Kidney capillary endothelial cell (primary cell): ENCODE results near the gene LY6G6D.

Experiments
- DNase-seq: peaks from one replicate; pipeline ENCODE4 v3.0.0-alpha.2; 2018; ENCODE audit warnings: low spot score

LY6G6D gene, protein sequence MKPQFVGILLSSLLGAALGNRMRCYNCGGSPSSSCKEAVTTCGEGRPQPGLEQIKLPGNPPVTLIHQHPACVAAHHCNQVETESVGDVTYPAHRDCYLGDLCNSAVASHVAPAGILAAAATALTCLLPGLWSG

DNA sequence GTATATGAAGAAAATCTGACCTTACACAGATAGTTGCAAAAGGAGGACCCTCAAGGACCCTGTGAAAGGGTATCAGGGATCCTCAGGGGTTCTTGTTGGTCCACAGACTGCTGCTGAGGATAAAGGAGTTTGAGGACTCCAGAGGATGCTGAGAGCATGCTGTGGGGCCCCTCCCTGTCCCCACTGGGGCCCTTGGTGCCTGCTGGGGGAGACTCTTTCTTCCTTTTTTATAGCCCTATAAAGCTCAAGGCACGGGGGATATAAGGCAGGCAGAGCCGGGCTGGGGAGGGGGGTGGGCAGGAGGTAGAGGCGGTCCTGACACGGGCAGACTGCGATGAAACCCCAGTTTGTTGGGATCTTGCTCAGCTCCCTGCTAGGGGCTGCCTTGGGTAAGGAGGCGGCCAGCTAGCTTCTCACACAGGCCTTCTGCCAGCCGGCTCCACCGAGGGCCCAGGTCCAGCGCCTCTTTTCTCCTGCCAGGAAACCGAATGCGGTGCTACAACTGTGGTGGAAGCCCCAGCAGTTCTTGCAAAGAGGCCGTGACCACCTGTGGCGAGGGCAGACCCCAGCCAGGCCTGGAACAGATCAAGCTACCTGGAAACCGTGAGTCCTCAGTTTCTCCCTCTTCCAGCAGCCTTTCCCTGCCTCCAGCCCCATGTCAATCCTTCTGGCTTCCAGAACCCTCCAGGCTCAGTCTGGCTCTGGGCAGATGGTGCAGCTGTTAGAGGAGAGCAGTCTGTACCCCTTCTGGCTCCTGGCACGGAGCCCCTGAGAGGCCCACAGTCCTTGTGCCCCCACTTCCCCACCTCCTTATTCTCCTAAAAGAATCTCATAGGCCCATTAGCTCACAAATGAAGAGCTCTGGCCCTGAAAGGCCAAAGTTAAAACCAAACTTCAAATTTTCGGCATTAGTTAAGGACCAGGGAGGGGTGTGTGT lies at the start of gene LY6G6D:
Gene LY6G6D, plus strand, starts transcription at position 327 of the 937 bp plus-strand sequence. Its CDS starts 8 bp downstream, at position 335.
- no peak for DNase-seq

DNA sequence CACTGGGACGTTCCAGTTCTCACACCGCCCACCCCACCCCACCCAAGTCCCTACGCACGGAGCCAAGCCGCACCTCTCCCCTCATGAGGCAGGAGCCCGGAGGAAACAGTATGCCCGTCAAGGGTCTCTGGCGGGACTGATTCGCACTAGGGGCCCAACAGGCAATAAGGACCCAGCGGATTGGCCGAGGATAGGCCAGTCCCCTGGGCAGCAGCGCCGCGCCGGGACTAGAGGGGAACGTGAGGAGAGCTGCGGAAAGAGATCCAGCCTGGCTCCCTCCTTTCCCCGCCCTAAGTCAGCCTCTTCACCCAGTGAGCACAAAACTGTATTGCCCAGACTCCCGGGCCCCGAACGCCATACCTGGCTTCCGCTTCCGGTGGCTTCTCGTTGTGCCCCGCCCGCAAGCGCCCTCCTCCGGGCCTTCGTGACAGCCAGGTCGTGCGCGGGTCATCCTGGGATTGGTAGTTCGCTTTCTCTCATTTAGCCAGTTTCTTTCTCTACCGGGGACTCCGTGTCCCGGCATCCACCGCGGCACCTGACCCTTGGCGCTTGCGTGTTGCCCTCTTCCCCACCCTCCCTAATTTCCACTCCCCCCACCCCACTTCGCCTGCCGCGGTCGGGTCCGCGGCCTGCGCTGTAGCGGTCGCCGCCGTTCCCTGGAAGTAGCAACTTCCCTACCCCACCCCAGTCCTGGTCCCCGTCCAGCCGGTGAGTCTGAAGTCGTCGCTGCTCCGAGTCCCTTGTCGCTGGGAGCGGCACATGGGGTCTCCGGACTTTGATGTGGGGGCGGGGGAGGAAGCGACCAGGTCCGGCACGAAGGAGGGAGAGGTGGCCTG lies 49.4 kb upstream of the LY6G6D start, which contains the start of gene CSNK2B:
Gene CSNK2B, plus strand, starts transcription at position 580 of the 836 bp plus-strand sequence. CDS start 752 bp downstream, outside the sequence.
- DNase-seq, result peak; percentile 95

DNA sequence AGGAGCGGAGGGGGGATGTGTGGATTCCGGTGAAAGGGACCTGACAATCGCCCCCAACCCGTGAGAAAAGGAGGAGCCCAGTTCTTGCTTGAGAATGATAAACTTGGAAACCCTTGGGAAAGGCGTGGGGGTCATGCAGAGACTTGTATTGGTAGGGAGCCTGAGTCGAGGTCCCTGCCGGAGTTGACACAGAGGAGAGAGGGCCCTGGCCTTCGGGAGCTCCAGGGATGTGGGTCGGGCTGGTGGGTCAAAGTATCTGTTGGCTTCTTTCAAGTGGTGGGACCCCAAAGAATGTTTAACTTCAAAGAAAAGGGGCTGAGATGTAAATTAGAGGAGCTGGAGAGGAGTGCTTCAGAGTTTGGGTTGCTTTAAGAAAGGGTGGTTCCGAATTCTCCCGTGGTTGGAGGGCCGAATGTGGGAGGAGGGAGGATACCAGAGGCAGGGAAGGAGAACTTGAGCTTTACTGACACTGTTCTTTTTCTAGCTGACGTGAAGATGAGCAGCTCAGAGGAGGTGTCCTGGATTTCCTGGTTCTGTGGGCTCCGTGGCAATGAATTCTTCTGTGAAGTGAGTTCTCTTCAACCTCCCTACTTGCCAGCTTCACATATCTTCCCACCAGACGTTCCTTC lies 48.7 kb upstream of the LY6G6D start:
- no peak for DNase-seq

DNA sequence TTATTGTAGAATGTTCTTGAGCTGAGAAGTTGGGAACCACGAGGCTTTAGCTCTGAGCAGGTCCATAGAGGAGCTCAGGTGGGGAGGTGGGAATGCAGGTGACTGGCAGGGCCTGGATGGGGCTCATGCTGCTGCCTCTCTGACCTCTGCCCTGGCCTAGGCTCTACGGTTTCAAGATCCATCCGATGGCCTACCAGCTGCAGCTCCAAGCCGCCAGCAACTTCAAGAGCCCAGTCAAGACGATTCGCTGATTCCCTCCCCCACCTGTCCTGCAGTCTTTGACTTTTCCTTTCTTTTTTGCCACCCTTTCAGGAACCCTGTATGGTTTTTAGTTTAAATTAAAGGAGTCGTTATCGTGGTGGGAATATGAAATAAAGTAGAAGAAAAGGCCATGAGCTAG lies 45.5 kb upstream of the LY6G6D start, which contains the start of gene LY6G5B:
Gene LY6G5B, plus strand, starts transcription at position 301 of the 400 bp plus-strand sequence. CDS start 975 bp downstream, outside the sequence.
- DNase-seq, result no peak

DNA sequence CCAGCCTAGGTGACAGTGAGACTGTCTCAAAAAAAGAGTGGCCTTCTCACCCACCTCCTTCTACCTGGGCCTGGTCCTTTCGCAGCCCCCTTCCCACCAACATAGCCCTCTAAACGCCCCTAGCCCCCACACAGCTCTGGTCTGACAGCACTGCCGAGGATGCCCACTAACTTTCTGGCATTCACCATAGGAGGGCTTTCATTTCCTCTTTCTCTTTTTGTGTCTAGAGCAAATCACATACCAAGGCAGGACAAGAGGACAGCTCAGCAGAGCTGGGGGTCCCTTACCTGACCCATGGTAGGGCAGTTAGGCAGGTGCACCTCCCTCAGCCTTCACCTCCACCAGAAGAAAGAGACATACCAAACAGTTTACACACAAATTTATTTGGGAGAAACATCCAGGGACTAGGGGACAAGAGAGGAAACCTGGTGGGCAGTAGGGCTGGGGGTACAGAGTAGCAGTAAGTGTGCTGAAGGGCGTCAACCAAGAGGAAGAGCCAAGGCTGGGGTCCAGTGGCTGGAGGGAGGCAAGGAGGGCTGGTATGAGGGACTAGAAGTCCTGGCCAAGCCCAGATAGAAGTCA lies 38.7 kb upstream of the LY6G6D start:
- no peak for DNase-seq

DNA sequence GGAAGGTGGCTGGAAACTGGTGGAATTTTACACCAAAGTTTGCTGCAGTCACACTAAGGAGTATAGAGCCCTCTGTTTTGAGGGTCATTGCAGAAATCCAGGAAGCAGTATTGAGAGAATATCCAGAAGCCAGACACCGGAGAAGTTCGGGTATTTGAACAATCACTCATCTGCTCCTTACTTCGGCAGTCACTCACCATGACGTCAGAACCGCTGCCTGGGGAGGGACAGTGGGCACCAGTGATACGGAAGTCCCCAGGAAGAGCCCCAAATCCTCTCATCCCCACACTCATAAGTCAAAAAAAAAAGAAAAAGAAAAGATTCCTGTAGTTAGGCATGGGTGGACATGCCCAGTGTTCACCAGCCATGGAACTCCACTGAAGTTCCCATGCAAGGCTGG lies 38.2 kb upstream of the LY6G6D start:
- no peak for DNase-seq

DNA sequence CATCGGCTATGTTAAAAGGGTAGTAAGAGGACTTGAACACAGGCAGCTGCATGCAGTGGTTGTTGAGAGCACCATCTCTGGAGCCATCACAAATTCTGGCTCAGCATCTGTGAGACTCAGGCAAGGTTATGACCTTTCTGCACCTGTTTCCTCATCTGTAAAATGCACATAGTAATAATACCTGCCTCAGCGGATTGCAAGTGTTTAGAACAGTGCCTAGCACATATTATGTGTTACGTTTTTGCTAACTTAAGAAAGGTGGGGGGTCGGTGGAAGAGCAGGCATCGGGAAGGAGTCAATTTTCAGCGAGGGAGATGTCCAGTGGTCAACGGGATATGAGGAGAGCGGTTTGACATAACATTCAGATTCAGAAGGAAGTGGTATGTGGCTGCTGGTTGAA lies 37.2 kb upstream of the LY6G6D start:
- DNase-seq, result no peak

DNA sequence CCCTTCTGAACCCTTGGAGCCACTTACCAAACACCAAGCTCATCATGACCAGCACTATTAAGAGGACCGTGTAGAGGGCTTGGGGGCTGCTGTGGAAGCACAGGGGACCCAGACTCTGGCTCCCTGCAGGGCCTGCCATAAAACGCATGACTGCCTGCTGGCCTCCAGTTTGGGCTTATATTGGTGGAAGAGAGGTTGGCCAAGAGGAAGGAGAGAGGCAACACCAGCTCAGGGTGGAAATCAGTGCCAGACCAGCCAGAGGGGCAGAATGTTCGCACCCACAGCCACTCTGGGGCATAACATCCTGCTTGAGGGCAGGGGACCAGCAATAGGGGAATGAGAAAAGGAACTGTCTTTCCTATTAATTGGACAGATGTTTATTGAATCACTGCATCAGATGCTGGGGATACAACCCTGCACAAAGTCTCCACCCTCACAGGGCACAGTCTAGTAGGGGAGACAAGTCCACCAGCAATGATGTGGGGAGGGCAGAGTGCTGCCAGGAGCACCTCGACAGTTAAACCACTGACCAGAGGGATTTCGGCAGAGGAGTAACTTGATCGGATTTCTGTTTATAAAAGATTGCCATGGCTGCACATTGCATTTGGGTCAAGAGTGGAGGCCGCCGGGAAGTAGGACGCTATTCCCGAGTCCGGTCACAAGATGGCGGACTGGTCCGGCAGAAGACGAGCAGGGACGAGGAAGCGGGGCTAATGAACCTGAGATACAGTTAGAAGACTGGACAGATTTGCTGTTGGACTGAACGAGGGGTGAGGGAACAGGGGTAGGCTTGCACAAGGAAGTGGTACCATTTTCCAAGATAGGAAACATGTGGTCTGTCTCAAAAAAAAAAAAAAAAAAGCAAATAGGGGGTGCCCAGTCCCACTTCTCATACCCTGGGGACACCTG lies 34.7 kb upstream of the LY6G6D start, which contains the start of gene LY6G5C:
Gene LY6G5C, minus strand, starts transcription at position 842 of the 909 bp plus-strand sequence. Its CDS starts 694 bp downstream, at position 148.
- DNase-seq, result peak; percentile 63

DNA sequence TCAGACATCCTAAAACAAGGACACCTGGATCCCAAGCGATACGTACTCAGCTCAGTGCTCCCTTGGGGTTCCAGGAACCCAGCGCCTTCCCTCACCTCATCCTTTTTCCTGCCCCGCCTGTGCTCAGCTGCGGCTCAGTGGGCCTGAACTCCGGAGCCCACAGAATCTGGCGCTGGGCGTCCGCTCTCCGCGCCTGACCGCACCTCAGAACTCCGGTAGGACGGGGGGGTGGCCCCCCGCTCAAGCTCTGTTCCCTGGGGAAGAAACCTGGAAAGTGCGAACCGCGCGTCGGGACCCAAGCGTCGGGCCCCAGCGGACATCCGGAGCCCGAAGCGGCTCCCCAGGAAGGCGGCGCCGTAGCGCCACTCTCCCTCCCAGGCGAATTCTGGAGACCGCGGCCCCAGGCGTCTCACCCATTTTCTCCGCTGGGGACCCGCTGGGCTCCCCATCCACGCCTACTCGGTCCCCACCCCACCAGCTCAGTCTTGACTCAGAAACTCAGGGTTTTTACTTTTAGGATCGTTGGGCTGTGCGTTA lies 33.9 kb upstream of the LY6G6D start:
- peak; percentile 39 for DNase-seq

DNA sequence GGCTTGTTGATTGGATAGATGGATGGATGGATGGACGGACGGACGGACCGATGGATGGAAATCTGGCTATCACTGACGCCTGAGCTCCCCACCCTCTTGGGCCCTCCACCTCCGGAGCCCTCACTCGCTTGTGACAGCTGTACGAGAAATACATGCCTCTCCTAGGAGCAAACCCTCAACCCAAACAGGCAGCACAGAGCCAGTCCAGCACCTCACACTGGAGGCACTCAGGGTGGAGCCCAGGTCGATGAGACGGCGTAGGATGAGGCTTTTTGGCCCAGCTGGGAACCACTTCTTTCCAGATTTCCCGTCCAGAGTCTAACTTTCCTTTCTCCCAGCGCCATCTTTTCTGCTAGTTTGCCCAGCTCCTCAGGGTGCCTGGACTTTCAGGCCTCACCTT lies 31.6 kb upstream of the LY6G6D start:
- DNase-seq, result no peak

DNA sequence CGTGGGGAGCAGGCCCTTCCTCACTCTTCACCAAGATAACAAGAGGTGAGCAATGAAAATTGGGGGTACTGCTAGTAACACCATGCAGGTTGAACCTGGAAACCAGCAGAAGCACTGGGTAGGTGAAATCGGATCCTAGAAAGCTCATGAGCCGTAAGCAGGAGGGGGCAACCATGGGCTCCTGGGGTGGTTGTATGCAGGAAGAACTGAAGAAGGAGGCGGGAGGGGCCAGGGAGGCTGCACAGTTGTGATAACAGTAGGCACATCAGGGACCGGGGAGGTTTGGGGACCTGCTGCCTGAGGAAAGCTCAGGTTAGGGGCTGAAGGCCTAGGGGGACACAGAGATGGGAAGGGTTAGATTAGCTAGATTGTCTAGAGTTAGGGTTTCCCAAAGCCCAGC lies 28.7 kb upstream of the LY6G6D start:
- DNase-seq, result no peak

DNA sequence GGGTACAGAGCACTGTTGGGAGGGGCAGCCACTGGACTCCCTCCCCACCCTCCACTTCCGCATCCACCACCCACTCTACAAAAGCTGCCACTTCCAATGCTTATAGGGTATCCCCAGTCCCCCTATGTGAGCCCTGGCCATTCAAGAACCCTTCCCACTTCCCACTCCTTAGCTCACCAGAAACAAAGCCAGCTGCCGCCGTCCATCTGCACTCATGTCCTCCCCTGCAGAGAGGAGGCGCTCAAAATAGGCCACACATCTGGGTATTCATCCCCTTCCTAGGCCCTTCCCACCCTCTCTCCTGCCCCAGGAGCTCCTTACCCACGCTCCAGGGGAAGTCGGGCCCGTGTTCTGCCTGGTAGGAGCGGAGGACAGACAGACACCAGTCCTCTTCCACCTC lies 27.8 kb upstream of the LY6G6D start:
- DNase-seq, result no peak

DNA sequence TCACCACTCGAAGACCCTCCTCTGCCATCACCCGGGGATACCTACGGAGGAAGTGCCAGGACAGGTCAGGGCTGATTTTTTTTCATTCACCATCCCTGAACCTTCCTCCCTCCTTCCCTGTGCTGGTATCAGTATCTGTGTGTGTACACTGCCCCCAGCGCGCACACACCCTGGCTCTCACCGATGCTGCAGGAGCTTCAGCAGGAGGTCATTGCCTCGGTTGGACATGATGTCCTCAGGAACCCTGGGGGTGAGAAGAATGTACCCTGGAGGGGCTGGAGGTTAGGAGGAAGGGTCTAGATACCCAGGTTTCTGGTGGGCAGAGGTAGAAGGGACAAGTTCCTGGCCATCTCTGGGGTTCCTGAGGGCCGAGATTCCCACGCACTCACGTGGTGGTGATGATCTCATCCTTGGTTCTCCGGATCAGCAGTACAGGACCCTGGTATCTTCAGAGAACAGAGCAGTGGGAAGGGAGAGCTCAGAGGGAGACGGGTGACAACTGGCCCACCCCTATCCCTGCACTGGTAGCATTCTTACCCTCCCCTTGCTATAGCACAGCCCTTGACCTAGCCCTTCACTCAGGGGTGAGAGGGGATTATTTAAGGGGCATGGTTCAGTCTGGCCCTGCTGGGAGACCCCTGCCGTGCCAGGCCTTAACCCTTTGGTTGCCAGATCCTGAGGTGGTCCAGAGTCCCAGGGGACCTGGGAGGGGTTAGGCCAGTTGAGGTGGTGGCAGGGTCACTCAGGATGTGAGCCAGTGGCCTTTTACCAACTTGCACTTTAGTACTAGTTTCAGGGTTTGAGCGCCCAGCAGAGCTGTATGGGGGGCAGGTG lies 27.1 kb upstream of the LY6G6D start:
- DNase-seq, result no peak

DNA sequence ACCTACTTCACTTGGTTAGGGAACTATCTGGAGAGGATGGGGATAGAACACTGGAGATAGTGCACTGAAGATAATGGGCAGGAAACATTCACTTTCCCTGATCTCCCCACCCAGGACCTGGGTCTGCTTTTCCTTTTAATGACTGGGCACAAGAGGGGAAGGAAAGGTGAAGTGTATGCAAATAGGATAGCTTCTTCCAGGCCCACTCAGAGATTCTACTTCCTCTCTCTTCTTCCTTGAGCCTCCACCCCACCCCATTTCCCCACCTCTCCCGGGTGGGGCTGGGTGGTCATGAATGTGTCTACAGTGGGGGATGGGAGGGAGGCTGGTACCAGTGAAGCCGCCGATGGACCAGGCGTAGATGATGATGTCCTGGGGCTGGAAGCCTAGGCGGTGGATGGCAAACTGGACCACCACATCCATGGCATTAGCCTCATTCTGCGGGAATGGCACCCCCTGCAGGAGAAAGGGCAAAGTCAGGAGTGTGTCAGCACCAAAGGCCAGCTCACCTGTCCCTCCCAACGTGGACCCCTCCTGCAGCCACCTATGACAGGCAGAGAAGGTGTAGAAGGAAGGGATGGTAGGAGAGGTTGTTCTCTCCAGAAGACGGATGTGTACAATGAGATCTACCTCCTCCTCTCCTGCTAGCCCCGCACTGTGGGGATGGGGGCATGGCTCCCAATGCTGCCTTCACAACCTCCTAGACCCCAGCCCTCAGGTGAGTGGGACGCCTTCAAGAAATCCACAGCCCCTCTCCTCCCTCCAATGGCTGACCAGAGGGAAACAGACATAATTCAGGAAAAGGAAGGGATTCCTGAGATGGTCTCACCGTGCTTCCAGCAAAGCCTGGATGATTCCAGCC lies 25.7 kb upstream of the LY6G6D start:
- DNase-seq, result no peak

DNA sequence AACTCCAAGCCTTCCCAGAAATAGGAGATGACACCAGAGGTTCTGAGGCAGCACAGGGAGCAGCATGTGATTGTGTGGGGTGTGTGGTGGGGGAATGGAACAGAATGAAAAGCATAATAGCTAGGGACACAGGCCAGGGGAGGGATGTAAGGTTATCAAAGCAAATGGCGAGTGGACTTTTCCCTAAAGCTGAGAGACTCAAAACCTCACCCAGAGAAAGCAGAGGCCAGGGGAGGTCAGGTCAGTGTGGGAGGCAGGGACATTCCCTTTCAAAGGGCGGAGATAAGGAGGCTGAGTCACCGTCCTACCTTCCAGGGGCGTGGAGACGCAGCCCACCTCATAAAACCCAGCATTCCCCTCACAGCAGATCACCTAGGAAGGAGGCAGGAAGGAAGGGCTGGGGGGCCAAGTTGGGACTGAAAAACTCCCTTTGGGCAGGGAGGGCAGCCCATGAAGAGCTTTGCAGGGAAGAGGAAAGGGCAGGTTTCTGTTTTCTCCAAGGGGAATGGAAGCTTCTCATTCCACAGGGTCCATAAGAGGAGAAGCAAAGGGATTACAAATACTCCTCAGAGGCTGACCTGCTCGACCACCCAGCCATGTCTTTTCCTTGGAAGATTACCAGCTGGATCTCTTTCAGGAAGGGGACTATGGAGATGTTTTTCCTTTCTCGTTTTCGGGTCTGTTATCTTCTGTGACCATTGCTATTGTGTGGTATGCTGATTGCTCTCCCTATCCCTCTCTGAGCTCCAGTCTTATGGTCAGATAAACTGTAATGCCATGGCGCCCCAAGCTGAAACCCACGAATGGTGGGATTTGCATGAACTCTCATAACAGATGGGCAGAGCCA lies 24.7 kb upstream of the LY6G6D start:
- no peak for DNase-seq

DNA sequence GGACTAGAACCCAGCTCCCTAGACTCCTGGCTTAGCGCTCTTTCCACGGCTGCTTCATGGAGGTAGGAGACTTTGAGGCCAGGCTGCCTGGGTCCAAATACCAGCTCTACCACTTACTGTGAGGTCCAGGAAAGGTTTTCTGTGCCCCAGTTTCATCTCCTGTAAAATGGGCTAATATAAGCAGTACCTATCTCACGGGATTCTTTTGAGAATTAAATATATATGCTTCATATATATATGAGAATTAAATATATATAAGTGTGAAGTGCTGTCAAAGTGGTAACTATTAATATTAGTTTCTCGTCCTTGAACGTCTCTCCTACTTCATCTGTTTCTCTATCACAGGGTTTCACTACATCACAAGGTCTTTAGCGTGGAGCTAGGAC lies 24.1 kb upstream of the LY6G6D start:
- no peak for DNase-seq

DNA sequence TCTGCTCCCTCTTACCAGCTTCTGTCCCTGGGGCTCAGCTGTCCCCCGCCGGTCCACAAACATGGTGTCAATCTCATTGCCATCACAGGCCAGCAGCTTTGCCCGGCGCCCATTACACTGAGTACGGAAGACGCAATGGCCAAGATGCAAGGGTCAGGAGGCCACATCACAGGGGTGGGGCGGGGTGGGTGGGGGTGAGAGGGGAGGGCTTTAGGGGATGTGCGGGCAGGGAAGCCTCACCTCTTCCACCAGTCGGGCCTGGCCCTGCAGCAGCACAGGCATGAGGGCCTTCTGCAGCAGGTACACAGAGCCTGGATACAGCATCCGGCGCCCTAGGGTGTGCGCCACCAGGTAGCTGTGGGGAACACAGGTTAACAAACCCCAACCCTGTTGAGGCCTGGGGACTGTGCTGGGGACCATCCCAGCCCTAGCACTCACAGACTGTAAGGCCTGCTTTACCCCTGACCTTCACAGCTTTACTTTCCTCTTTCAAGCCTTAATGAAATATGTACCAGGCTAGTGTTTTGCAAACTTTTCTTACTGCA lies 23.5 kb upstream of the LY6G6D start:
- DNase-seq, result no peak
